Esophagus (tissue), 2 donors: ENCODE results near the gene NME7. TPM values are rescaled to one million over a fixed set of nuclear protein-coding genes. Genes with fewer than 3 reads are reported as not detected.

Experiments
- H3K27ac ChIP-seq, 2 donors: one replicate each; pipeline ENCODE4 v1.5.1; 2013; ENCODE audit warnings: low read depth in 2 of 2, mild to moderate bottlenecking in 2 of 2, inconsistent platforms in 1 of 2, low read length in 1 of 2, moderate library complexity in 1 of 2
- H3K27me3 ChIP-seq, 2 donors: one replicate each; pipeline ENCODE4 v1.6.1; 2013; ENCODE audit warnings: low read length in 2 of 2, control low read depth in 1 of 2, mild to moderate bottlenecking in 1 of 2; ENCODE audit not compliant: insufficient read depth in 2 of 2, control insufficient read depth in 1 of 2
- H3K36me3 ChIP-seq, 2 donors: one replicate each; pipeline ENCODE4 v1.6.1; 2013; ENCODE audit warnings: low read length in 1 of 2; ENCODE audit not compliant: control insufficient read depth in 2 of 2, insufficient read depth in 2 of 2
- H3K4me1 ChIP-seq, 2 donors: one replicate each; pipeline ENCODE4 v1.6.1; 2013; ENCODE audit warnings: low read length in 1 of 2; ENCODE audit not compliant: control insufficient read depth in 2 of 2, insufficient read depth in 2 of 2
- H3K4me3 ChIP-seq, 2 donors: one replicate each; pipeline ENCODE4 v1.5.1; 2013; ENCODE audit warnings: low read length in 2 of 2, mild to moderate bottlenecking in 2 of 2, low read depth in 1 of 2, moderate library complexity in 1 of 2
- H3K9me3 ChIP-seq, 2 donors: one replicate each; pipeline ENCODE4 v1.6.1; 2013; ENCODE audit warnings: mild to moderate bottlenecking in 2 of 2, low read depth in 1 of 2, low read length in 1 of 2, moderate library complexity in 1 of 2; ENCODE audit not compliant: control insufficient read depth in 2 of 2, insufficient read depth in 1 of 2
- WGBS, 2 donors: extraction: QIAGEN DNeasy Blood & Tissue Kit; methylation state at CpG; one replicate each; pipeline ENCODE4 v1.1.7; 2013; 5-methylcytosine and 5-hydroxymethylcytosine counted together
- polyA plus RNA-seq, 2 donors: library from polyadenylated mRNA; stranded (reverse); fragments of 200-250 nt; gene quantifications; one replicate each; pipeline ENCODE4 v1.2.3, GENCODE V29; 2013
- donor health status: healthy with polysubstance abuse.
- donor health status: Bipolar disorder and iron deficiency.

Gene NME7
- polyA plus RNA-seq, 2 donors: 2.0 to 5.6 TPM

DNA sequence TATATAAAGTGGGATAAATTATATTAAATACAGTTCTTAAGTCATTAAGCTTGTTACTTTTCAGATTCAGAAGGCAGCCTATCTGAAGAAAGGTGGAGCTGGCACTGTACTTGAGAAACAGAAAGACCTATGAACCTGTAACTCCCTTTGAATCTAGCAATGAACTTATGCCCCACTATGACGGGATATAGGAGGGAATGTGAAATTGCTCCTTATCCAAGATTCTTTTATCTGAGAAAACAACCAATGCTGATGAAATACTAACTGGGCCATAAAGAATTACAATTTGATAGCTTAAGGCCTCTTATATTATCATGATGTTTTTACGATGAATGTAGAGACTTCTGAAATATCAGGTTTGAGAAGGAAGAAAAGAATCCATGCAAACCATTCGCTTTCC, 211.0 kb downstream of the NME7 start:
- H3K27me3 ChIP-seq: no peaks in the 10 kb centered on the region
- H3K27ac ChIP-seq: no peak overlapping the region
- no peaks in the 10 kb centered on the region for H3K9me3 ChIP-seq
- H3K4me1 ChIP-seq: no peaks in the 10 kb centered on the region
- H3K36me3 ChIP-seq: peaks cover 0 to 5% of the 10 kb centered on the region in 2 donors
- H3K4me3 ChIP-seq: no peak overlapping the region
- 70 to 94% methylated on average over 3 of the region's 3 CpGs for WGBS, 2 donors

- Histone ChIP-seq H3K4me3 (no peak overlapping the region), H3K27me3 (no peaks in the 10 kb centered on the region), H3K36me3 (peaks cover 0 to 5% of the 10 kb centered on the region in 2 donors), H3K27ac (no peak overlapping the region), H3K9me3 (no peaks in the 10 kb centered on the region), H3K4me1 (no peaks in the 10 kb centered on the region)
- 90 to 93% methylated on average over 1 of the region's 1 CpG for WGBS, 2 donors
Measured at GRCh38 chr1:169155675-169156074, 211.9 kb downstream of the NME7 start.

DNA sequence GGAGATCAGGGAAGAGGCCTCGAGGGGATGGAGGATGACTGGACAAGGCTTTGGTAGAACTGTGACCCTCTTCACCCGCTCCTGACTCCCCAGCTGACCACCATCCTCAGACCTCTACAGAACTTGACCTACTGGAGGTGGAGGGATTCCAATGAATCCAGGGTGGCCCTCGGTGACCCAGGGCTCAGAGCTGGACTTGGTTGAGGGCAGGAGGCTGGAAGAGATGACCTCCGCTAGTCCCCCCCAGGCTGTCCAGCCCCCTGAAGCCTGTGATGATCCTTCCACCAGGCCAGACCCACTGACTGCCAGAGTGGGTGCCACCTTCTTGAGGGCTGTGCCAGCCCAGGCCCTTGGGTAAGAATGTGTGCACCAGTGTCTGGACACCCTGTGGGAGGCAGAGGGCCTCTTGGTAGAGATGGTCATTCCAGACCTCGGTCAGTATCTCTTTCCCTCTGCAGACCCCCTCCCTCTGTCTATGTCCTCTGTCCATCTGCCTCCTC, 216.2 kb downstream of the NME7 start:
- H3K4me1 ChIP-seq: no peaks in the 10 kb centered on the region
- H3K36me3 ChIP-seq: no peaks in the 10 kb centered on the region
- no peaks in the 10 kb centered on the region for H3K27me3 ChIP-seq
- no peaks in the 10 kb centered on the region for H3K9me3 ChIP-seq
- no peak overlapping the region for H3K4me3 ChIP-seq
- H3K27ac ChIP-seq: no peak overlapping the region
- 92 to 99% methylated on average over 5 of the region's 5 CpGs for WGBS, 2 donors

- H3K27me3 ChIP-seq: no peaks in the 10 kb centered on the region
- no peaks in the 10 kb centered on the region for H3K4me1 ChIP-seq
- no peaks in the 10 kb centered on the region for H3K9me3 ChIP-seq
- no peak overlapping the region for H3K4me3 ChIP-seq
- no peak overlapping the region for H3K27ac ChIP-seq
- 83% methylated on average over 4 of the region's 4 CpGs for WGBS, 2 donors
- H3K36me3 ChIP-seq: no peaks in the 10 kb centered on the region
Measured at GRCh38 chr1:169150641-169151337, 216.8 kb downstream of the NME7 start.

- Histone ChIP-seq H3K4me3 (no peak overlapping the region), H3K4me1 (no peaks in the 10 kb centered on the region), H3K27ac (no peak overlapping the region), H3K9me3 (no peaks in the 10 kb centered on the region), H3K36me3 (no peaks in the 10 kb centered on the region), H3K27me3 (no peaks in the 10 kb centered on the region)
- WGBS, 2 donors: 84 to 92% methylated on average over 2 of the region's 2 CpGs
Measured at GRCh38 chr1:169149555-169150286, 217.9 kb downstream of the NME7 start.

DNA sequence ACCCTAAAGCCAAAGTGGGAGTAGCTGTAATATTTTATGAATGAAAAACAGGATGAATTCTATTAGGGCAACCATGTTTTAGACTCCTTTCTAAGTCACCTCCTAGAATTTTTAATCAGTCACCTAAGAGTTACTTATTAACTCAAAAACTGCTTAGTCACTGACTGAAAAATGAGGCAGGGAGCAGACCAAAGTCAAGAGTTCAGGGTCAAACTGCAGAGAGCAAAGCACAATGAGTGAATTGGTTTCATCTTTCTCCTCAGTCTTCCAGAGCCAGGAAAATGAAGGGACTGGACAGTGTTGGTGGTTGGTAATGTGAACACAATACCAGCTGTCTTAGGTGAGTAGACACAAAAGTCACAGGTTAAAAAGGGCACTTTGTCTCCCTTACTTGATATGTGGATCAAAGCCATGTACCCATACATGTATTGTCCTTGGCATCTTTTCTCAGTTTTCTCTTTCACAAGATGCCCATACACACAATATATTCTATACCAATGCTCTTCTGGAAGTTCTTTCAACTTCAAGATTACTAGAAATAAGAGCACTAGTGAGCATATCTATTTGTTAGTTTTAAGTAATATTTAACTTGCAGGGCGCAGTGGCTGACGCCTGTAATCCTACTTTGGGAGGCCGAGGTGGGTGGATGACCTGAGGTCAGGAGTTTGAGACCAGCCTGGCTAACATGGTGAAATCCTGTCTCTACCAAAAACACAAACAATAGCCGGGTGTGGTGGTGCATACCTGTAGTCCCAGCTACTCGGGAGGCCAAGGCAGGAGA, 218.9 kb downstream of the NME7 start:
- Histone ChIP-seq H3K36me3 (no peaks in the 10 kb centered on the region), H3K27ac (no peak overlapping the region), H3K27me3 (no peaks in the 10 kb centered on the region), H3K4me3 (no peak overlapping the region), H3K4me1 (no peaks in the 10 kb centered on the region), H3K9me3 (no peaks in the 10 kb centered on the region)
- 74 to 85% methylated on average over 5 of the region's 5 CpGs for WGBS, 2 donors

GRCh38 chr1:169146576-169147214, 220.9 kb downstream of the NME7 start:
- no peaks in the 10 kb centered on the region for H3K9me3 ChIP-seq
- H3K4me1 ChIP-seq: no peaks in the 10 kb centered on the region
- 83 to 94% methylated on average over 1 of the region's 1 CpG for whole genome bisulfite sequencing, 2 donors
- no peaks in the 10 kb centered on the region for H3K27me3 ChIP-seq
- no peak overlapping the region for H3K4me3 ChIP-seq
- no peaks in the 10 kb centered on the region for H3K36me3 ChIP-seq
- H3K27ac ChIP-seq: no peak overlapping the region

GRCh38 chr1:169144941-169145626, 222.5 kb downstream of the NME7 start:
- H3K36me3 ChIP-seq: no peaks in the 10 kb centered on the region
- H3K4me1 ChIP-seq: no peaks in the 10 kb centered on the region
- no peaks in the 10 kb centered on the region for H3K9me3 ChIP-seq
- H3K27ac ChIP-seq: no peak overlapping the region
- no peak overlapping the region for H3K4me3 ChIP-seq
- H3K27me3 ChIP-seq: no peaks in the 10 kb centered on the region
- 73 to 91% methylated on average over 7 of the region's 7 CpGs for WGBS, 2 donors

DNA sequence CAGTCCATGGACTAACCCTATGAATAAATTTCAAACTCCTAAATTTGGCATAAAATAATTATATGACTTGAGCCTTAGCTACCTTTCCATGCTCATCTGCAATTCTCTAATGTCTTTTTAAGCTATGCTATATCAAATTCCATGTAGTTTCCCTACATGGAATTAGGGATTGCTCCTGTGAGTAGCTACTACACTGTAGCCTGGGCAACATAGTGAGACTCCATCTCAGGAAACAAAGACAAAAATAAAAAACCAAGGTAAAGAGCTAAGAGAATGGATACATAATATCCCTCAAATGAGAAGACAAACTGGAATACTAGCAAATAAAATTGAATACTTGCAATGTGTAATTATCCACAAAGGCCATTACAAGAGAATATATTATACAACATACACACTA, 223.6 kb downstream of the NME7 start:
- Histone ChIP-seq H3K27ac (no peak overlapping the region), H3K36me3 (no peaks in the 10 kb centered on the region), H3K27me3 (no peaks in the 10 kb centered on the region), H3K4me3 (no peak overlapping the region), H3K9me3 (no peaks in the 10 kb centered on the region), H3K4me1 (no peaks in the 10 kb centered on the region)
